NCI-H1417 (cell line): ENCODE measurements around the gene ADH1A.
"Not testable (repeated sequence)": the region's sequence is repeated elsewhere in the genome, so short reads cannot be mapped to it uniquely, and the experiment has no call there.

Experiments
- DNase-seq, 3 experiments: peaks; one replicate each; lab custom pipeline; 2025; lab: John Stamatoyannopoulos, UW

ADH1A gene

DNA sequence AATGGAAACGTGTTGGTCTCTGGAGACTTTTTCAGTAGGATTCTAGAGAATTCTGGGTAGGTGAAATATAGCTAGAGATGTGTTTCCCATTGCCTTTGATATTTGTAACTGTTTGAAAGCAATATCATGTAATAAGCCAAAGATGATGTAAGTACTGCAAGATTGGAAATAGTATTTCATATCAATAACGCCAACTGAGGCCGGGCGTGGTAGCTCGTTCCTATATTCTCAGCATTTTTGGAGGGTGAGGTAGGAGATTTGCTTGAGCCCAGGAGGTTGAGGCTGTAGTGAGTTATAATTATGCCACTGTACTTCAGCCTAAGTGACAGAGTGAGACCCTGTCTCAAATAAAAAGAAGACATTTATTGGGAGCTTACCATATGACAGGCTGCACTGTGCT, 9.5 kb downstream of the ADH1A start:
- no peak for DNase-seq

DNA sequence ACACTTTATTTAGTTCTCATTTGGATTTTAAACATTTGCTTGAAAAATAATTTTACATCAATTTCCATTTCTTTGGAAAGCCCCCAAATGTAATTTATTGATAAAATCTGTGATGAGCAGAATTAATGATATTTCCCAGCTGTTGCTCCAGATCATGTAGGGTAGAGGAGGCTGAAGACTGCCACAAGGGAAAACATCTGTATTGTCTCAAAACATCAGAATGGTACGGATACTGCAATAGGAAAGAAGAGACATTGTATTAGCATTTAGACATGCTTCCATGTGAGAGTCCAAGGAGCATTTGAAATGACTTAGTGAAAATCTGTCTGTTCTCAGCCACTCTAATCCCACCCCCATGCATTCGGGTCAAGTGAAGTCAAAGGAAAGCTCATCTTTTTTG, 14.4 kb downstream of the ADH1A start:
- DNase-seq = no peak

DNA sequence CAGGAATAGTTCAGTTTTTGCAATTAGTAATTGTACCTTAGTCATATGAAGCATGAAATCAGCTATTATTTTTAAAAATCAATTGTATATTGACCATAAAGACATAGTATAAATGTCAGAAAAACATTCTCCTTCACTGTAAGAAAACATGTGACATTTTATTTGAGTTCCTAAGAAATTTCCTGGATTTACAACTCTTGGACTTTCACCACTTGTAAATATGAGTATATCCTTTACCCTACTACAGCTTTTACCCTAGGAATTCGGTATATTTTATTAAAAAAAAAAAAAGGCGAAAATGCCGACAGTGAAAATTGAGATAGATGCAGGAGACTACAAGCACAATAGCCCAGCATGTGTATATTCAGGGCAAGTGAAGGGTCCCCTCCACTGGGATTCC, 14.9 kb downstream of the ADH1A start:
- no peak for DNase-seq

DNA sequence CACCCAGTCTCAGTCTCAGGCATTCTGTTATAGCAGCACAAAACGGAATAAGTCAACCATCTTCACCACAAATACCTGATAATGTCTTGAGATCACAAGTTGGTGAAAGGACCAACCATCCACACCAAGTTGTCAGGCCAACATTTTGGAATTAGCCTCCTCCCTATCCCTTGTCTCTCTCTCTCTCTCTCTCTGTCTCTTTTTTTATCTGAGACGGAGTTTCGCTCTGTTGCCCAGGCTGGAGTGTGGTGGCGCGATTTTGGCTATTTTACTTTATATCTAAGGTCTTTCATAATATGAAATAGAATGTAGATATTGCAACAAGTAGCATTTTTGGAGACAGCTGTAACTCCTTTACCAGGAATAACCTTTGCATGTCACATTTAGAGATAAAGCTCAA, 15.7 kb downstream of the ADH1A start:
- DNase-seq = no peak

DNA sequence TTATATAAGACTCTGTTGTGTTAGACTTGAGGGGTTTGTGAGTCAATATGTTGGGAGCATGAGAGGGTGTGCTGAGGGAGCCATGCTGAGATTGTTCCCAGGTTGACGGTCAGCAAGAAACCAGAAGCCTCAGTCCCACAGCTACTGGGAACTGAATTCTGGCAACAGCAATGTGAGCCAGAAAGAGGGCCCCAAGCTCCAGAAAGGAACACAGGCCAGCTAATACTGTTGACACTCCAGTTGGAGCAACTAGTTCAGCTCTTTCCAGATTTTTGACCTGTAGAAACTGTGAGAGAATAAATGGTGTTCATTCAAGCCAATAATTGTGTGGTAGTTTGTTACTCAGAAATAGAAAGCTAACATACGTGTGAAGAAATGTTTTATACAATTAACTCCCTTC, 17.1 kb downstream of the ADH1A start:
- no peak for DNase-seq

DNA sequence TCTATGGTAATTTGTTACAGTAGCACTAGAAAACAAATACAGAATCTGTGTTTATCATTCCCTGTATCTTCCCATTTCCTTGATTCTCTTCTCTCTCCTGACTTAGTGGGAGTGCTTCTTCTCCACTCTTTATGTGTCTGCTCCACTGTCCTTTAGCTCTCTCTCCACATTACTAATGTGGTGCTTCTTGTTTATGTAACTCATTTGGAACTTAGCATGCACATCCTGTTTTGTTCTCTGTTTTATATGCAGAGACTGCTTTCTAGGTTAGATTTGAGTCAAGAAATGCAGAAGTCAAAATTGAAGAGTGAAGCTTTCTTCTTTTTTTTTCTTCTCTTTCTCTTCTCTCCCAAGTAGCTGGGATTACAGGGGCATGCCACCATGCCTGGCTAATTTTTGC, 25.9 kb downstream of the ADH1A start:
- DNase-seq = no peak

DNA sequence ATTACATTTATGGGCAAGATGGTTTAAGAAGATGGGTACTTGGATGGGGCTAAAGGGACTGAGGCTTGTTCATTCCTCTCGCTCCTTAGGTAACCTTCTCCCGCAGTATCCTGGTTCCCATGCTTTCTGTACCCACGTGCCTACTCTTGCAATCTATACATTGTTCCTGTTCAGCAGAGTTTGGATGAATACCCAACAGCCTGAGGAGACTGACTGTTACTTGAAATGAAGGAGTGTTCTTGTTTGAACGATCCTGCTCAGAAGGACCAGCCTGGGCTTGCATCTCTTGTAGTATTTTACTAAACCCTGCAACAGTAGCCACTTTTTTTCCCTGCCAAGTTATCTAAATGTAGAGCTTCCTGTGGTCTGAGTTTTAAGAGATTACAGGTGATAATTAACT, 38.0 kb downstream of the ADH1A start:
- DNase-seq = no peak

DNA sequence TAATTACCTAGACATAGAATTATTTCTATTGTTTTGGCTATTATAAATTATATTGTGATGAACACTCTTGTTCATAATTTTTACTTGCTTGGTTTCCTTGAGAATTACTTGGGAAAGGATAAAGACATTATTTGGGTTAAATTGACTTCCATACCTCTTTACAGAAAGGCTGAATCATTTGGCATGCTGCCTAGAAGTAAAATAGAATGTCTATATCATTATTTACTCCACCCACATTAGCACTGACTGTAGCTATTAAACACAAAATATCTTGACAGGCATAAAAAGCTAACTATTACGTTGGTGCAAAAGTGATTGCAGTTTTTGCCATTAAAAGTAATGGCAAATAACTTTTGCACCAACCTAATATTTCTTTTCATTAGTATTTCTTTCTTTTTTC, 42.1 kb downstream of the ADH1A start:
- no peak for DNase-seq

DNA sequence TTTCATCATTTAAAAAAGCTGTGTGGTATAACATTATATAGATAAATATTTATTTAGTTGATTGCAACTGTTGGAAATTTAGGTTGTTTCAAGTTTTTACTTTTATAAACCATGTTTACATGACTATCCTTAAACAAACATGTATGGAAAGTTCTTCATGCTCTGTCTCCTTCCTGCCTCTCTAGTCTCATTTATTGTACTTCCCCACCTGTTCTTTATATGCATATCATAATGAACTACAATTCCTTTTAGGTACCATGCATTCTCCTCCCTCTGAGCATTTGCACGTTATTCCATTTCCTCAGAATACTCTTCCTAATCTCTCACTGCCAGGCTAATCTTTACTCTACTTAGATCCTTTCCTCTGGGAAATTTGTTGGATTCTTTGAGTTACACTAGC, 54.8 kb downstream of the ADH1A start:
- DNase-seq = peak in 1 of 3 experiments; percentile 9

DNA sequence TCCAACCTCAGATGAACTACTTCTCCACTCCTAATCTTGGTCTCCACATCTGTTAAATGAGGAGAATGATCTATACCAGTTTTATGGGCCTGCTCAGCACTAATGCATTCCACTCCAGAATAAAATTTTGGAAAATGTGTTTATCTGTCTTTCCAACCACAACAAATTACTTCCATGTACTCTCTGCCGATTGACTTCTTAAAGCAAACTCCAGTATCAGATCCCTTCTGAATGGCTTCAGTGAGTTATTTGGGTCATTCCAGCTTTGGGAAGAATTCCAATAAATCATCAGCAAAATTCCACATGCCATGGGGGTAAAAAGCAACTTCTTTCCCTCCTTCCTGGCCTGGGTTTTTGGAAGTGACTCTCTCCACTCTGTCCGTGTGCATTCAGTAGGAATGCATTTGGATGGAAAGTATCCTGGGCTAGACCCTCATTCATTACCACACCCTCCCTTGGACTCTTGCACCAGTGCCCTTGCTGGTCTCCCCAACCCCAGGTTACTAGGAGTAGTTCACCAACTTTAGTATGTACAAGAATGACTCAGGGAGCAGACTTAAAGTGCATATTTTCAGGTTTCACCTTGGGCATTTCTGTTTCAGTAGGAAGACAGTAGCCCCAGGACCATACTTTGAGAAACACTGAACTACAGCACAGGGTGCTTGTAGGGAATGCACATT, 56.3 kb downstream of the ADH1A start:
- DNase-seq = no peak

DNA sequence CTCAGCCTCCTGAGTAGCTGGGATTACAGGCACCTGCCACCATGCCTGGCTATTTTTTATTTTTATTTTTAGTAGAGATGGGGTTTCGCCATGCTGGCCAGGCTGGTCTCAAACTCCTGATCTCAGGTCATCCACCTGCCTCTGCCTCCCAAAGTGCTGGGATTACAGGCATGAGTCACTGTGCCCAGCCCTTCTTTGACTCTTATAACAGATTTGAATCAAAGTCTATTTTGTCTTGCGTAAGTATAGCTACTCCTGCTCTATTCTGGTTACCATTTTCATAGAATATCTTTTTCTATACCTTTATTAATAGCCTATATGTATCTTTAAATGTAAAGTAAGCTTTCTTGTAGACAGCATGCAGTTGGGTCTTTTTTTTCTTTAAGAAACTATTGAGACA, 57.4 kb downstream of the ADH1A start:
- not testable (repeated sequence) for DNase-seq

DNA sequence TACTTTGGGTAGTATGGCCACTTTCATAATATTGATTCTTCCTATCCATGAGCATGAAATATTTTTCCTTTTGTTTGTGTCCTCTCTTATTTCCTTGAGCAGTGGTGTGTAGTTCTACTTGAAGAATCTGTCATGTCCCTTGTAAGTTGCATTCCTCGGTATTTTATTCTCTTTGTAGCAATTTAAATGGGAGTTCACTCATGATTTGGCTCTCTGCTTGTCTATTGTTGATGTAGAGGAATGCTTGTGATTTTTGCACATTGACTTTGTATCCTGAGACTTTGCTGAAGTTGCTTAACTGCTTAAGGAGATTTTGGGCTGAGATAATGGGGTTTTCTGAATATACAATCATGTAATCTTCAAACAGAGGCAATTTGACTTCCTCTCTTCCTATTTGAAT, 62.1 kb downstream of the ADH1A start:
- DNase-seq = not testable (repeated sequence)

DNA sequence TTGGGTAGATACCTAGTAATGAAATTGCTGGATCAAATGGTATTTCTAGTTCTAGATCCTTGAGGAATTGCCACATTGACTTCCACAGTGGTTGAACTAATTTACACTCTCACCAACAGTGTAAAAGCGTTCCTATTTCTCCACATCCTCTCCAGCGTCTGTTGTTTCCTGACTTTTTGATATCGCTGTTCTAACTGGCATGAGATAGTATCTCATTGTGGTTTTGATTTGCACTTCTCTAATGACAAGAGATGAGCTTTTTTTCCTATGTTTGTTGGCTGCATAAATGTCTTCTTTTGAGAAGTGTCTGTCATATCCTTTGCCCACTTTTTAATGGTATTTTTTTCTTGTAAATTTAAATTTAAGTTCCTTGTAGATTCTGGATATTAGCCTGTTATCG, 63.1 kb downstream of the ADH1A start:
- not testable (repeated sequence) for DNase-seq
